MCF 10A (cell line): ENCODE results near the gene MCIDAS. TPM values are rescaled to one million over a fixed set of nuclear protein-coding genes. Genes with fewer than 3 reads are reported as not detected.

Experiments used
- BruUV-seq: library from RNA; stranded (reverse); fragments of 400-500 nt; replicated peaks from 2 replicates; lab custom pipeline; 2021; lab: Mats Ljungman, UMichigan
- CTCF ChIA-PET: fragments of 300-600 bp; sonication (Branson Sonifier 250); formaldehyde crosslinking; extraction: SDS; loops from one replicate; lab custom pipeline; 2021; ENCODE audit warnings: antibody characterized with exemption, inconsistent platforms; lab: Yijun Ruan, JAX
- POLR2A ChIA-PET: fragments of 300-600, 350-650 bp; sonication (Branson Sonifier 250); formaldehyde crosslinking; extraction: SDS; loops from one replicate; lab custom pipeline; 2020; ENCODE audit warnings: antibody characterized with exemption, inconsistent platforms; lab: Yijun Ruan, JAX
- DNase-seq: peaks from one replicate; pipeline ENCODE4 v3.0.0-alpha.2; 2018; ENCODE audit not compliant: unreplicated experiment
- H3K27ac Mint-ChIP-seq: one replicate; pipeline ENCODE4 v1.8.0; 2022; ENCODE audit warnings: mild to moderate bottlenecking, low read depth, mixed read lengths; ENCODE audit not compliant: unreplicated experiment
- H3K27me3 Mint-ChIP-seq: one replicate; pipeline ENCODE4 v1.8.0; 2022; ENCODE audit warnings: mixed read lengths; ENCODE audit not compliant: insufficient read depth, unreplicated experiment
- H3K36me3 Mint-ChIP-seq: one replicate; pipeline ENCODE4 v1.8.0; 2022; ENCODE audit warnings: mild to moderate bottlenecking, moderate library complexity, mixed read lengths; ENCODE audit not compliant: insufficient read depth, unreplicated experiment
- H3K4me1 Mint-ChIP-seq: one replicate; pipeline ENCODE4 v1.8.0; 2022; ENCODE audit warnings: mixed read lengths; ENCODE audit not compliant: insufficient read depth, unreplicated experiment
- H3K4me3 Mint-ChIP-seq: one replicate; pipeline ENCODE4 v1.8.0; 2022; ENCODE audit warnings: mild to moderate bottlenecking, moderate library complexity, mixed read lengths; ENCODE audit not compliant: unreplicated experiment
- H3K9me3 Mint-ChIP-seq: one replicate; pipeline ENCODE4 v1.8.0; 2022; ENCODE audit warnings: mixed read lengths; ENCODE audit not compliant: unreplicated experiment
- intact Hi-C: fragments of 100-400 bp; cut with micrococcal nuclease; formaldehyde crosslinking; loops from 2 replicates; pipeline ENCODE4 v1.14.1; 2022
- total RNA-seq: library from RNA; stranded (reverse); gene quantifications from 2 replicates; pipeline ENCODE4 v1.2.3, GENCODE V29; 2022
- TF ChIP-seq, protein P1 (sequence below): fragments of 200-600 bp; IDR thresholded peaks from one replicate; pipeline ENCODE4 v1.8.0; 2022; ENCODE audit warnings: antibody characterized with exemption, mild to moderate bottlenecking; ENCODE audit not compliant: unreplicated experiment

The MCIDAS gene
- total RNA-seq, 1 experiment from 2014 or later: 1.8 TPM

DNA sequence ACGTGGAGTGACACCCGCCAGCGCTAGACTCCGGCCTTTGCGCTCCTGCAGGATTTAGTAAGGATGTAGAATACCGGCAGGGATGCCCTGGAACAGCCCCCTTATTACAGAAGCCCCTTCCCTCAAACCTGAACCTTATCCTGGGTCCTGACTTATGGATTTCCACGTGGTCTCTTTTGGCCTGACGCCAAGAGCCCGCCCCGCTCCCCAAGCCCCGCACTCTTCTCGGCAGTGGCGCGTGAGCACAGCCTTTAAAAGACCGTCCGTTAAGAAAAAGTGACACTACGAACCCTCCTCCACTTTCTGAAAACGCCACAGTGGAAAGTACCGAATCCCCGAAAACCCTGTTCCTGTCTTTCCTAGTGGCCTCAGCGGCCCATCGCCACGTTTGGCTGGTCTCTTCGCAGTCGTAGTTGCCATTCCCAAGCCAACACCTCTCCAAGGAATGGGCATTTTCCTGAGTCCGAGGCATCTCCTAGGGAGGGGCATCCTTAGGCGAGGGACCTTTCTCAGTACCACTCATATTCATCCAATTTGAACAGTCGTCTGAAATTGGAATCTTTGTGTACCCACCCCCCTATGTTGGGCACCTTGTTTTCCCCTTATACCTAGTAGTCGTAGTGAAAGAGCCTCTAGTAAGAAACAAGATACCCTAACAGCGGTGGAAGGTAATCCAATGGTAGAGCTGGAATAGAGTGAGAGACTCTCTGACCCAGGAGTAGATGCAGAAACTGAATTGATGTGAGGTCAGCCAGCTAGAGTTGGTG, 732 bp upstream of the MCIDAS start:
- no peak for DNase-seq
- ChIA-PET POLR2A (interaction anchor here (0.7 to 1.8 kb wide), 4 partner anchors 37 to 79 kb away, joined by 3 to 6 read pairs (median 4); partner anchors contain the start of gene GPX8), CTCF (interaction anchor here (0.7 to 3.5 kb wide), 2 partner anchors 70 to 79 kb away, joined by 3 to 15 read pairs; partner anchors contain the start of genes DHX29 and MTREX)
- H3K9me3 Mint-ChIP-seq: no peaks in the 10 kb centered on the region
- TF ChIP-seq, protein P1, sequence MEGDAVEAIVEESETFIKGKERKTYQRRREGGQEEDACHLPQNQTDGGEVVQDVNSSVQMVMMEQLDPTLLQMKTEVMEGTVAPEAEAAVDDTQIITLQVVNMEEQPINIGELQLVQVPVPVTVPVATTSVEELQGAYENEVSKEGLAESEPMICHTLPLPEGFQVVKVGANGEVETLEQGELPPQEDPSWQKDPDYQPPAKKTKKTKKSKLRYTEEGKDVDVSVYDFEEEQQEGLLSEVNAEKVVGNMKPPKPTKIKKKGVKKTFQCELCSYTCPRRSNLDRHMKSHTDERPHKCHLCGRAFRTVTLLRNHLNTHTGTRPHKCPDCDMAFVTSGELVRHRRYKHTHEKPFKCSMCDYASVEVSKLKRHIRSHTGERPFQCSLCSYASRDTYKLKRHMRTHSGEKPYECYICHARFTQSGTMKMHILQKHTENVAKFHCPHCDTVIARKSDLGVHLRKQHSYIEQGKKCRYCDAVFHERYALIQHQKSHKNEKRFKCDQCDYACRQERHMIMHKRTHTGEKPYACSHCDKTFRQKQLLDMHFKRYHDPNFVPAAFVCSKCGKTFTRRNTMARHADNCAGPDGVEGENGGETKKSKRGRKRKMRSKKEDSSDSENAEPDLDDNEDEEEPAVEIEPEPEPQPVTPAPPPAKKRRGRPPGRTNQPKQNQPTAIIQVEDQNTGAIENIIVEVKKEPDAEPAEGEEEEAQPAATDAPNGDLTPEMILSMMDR: no peak
- BruUV-seq: no TSS peak
- no peaks in the 10 kb centered on the region for H3K4me1 Mint-ChIP-seq
- intact Hi-C loops: loop anchor here (1.0 kb wide), 1 partner anchor 466 kb away; no protein-coding TSS in a partner anchor
- H3K4me3 Mint-ChIP-seq: peak overlapping the region; percentile 74
- no peak overlapping the region for H3K27ac Mint-ChIP-seq
- H3K36me3 Mint-ChIP-seq: no peaks in the 10 kb centered on the region
- no peaks in the 10 kb centered on the region for H3K27me3 Mint-ChIP-seq

DNA sequence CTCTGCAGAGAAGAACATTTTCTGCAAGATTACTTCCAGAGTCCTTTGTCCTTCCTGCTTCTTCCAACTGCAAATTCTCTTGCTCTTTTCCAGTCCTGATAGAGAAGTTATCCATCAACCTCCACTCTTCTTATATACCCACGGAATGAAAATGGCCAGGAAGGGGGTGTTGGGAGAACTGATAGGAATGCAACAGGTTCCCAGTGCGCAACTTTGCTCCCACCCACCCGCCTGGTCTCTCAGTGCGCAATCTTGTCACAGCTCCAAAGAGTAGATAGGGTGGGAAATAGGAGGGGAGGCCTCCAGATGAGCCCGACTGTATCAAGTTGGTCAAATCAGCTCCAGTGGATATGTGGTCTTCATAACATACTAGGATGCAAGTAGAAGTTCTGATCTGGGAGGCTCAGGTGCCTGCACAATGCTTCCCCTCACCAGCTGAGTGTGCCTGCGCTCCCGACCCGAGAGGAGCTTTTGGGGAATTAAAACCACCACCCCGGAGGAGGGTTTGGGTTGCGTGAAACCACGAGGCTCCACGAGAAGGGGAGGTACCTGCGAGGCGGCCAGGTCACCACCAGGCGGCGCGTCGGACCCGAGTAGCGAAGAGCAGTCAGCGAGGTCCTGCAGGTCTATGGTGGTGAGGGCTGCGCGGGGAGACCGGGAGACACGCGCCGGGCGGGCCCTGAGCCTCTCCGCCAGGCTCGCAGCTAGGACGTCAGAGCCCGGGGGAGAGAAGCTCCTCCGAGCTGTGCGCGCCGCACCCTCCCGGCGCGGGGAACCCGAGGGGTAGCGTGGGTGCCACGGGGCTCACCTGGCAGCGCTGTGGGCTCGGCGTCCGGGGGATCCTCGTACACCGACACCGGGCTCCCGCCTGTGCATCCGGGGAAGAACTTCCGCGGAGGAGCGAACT, 835 bp downstream of the MCIDAS start:
- TF ChIP-seq, protein P1: peak; percentile 88
- H3K27me3 Mint-ChIP-seq: no peaks in the 10 kb centered on the region
- peak; percentile 84 for DNase-seq
- no peaks in the 10 kb centered on the region for H3K36me3 Mint-ChIP-seq
- CTCF ChIA-PET: interaction anchor here (0.5 to 3.5 kb wide), 30 partner anchors 9 to 703 kb away, joined by 3 to 17 read pairs (median 4); partner anchors contain the start of genes DHX29 and MTREX
- H3K4me1 Mint-ChIP-seq: no peaks in the 10 kb centered on the region
- no peak overlapping the region for H3K27ac Mint-ChIP-seq
- no TSS peak for BruUV-seq
- POLR2A ChIA-PET: interaction anchor here (0.8 to 1.8 kb wide), 4 partner anchors 10 to 80 kb away, joined by 3 to 6 read pairs (median 4); no protein-coding TSS in a partner anchor
- H3K9me3 Mint-ChIP-seq: no peaks in the 10 kb centered on the region
- peak overlapping the region; percentile 74 for H3K4me3 Mint-ChIP-seq
- intact Hi-C loops: no loop called here

DNA sequence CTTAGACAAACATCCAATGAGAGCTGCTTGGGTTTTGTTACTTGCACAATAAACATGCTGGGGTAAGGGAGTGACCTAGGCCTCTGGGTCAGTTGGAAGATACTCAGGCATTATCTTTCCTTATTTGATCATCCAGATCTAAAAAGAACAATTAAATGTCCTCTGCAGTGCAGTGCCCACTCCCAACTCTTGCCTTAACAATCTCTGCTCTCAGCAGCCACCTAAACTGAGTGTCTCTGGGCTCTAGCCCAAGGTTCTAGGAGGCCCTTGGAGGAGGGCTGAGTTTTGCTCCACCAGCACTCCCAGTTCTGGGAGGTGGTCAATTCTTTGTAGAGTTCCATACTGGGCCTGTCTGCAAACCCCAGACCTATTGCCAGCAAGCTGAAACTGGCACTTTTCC, 1.8 kb downstream of the MCIDAS start:
- Mint-ChIP-seq H3K36me3 (no peaks in the 10 kb centered on the region), H3K27me3 (no peaks in the 10 kb centered on the region), H3K9me3 (no peaks in the 10 kb centered on the region), H3K4me1 (no peaks in the 10 kb centered on the region), H3K4me3 (peak overlapping the region; percentile 74), H3K27ac (no peak overlapping the region)
- TF ChIP-seq, protein P1: no peak
- ChIA-PET CTCF (interaction anchor here (0.7 to 3.5 kb wide), 13 partner anchors 8 to 361 kb away, joined by 3 to 17 read pairs (median 7); partner anchors contain the start of genes DHX29 and MTREX), POLR2A (interaction anchor here (1.0 to 1.9 kb wide), 2 partner anchors 9 to 82 kb away, joined by 3 to 8 read pairs; partner anchors contain the start of genes CCNO and DHX29)
- no peak for DNase-seq
- intact Hi-C loops: no loop called here
- BruUV-seq: no TSS peak
